ENCODE data around the gene MPP1.
"Not testable (repeated sequence)": the region's sequence is repeated elsewhere in the genome, so short reads cannot be mapped to it uniquely, and the experiment has no call there.

DNA sequence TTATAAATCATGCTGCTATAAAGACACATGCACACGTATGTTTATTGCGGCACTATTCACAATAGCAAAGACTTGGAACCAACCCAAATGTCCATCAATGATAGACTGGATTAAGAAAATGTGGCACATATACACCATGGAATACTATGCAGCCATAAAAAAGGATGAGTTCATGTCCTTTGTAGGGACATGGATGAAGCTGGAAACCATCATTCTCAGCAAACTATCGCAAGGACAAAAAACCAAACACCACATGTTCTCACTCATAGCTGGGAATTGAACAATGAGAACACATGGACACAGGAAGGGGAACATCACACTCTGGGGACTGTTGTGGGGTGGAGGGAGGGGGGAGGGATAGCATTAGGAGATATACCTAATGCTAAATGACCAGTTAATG is 20.3 kb upstream of the MPP1 start:
- TF ChIP-seq, protein P1, sequence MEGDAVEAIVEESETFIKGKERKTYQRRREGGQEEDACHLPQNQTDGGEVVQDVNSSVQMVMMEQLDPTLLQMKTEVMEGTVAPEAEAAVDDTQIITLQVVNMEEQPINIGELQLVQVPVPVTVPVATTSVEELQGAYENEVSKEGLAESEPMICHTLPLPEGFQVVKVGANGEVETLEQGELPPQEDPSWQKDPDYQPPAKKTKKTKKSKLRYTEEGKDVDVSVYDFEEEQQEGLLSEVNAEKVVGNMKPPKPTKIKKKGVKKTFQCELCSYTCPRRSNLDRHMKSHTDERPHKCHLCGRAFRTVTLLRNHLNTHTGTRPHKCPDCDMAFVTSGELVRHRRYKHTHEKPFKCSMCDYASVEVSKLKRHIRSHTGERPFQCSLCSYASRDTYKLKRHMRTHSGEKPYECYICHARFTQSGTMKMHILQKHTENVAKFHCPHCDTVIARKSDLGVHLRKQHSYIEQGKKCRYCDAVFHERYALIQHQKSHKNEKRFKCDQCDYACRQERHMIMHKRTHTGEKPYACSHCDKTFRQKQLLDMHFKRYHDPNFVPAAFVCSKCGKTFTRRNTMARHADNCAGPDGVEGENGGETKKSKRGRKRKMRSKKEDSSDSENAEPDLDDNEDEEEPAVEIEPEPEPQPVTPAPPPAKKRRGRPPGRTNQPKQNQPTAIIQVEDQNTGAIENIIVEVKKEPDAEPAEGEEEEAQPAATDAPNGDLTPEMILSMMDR (IDR thresholded peaks at IDR 0.05) = not testable (repeated sequence)
- not testable (repeated sequence) for TF ChIP-seq ZFX (IDR thresholded peaks at IDR 0.05; ENCODE audit: borderline replicate concordance)
